Large intestine (tissue), 12 donors: ENCODE results near the gene GAD2. TPM values are rescaled to one million over a fixed set of nuclear protein-coding genes. Genes with fewer than 3 reads are reported as not detected.

ENCODE experiments used
- DNase-seq, 2 donors: peaks; one replicate each; pipeline versions ENCODE4 v3.0.0 to v3.0.0-alpha.2; 2013
- H3K27ac ChIP-seq: one replicate; pipeline ENCODE4 v1.5.1; 2013; ENCODE audit warnings: low read length
- H3K27me3 ChIP-seq: 2 replicates; pipeline ENCODE4 v1.6.1; 2013; ENCODE audit warnings: low read length; ENCODE audit not compliant: control insufficient read depth, insufficient read depth
- H3K36me3 ChIP-seq: 2 replicates; pipeline ENCODE4 v1.6.1; 2013; ENCODE audit warnings: low read length; ENCODE audit not compliant: control insufficient read depth, insufficient read depth
- H3K4me1 ChIP-seq: one replicate; pipeline ENCODE4 v1.6.1; 2013; ENCODE audit warnings: low read length; ENCODE audit not compliant: control insufficient read depth, insufficient read depth
- H3K4me3 ChIP-seq: one replicate; pipeline ENCODE4 v1.5.1; 2013; ENCODE audit warnings: low read length
- H3K9me3 ChIP-seq: one replicate; pipeline ENCODE4 v1.6.1; 2013; ENCODE audit warnings: mild to moderate bottlenecking, low read depth, low read length, moderate library complexity; ENCODE audit not compliant: control insufficient read depth
- WGBS: methylation state at CpG from one replicate; pipeline ENCODE4 v1.1.5; 2013; ENCODE audit warnings: low lambda C conversion rate; ENCODE audit not compliant: insufficient coverage; 5-methylcytosine and 5-hydroxymethylcytosine counted together
- long read RNA-seq, 11 donors: transcript quantifications; one replicate each; lab custom pipeline, GENCODE V29; 2026
- polyA plus RNA-seq: library from polyadenylated mRNA; unstranded; fragments of 120-200 nt; gene quantifications from one replicate; pipeline ENCODE4 v1.2.1, GENCODE V29; 2013

The GAD2 gene
- 1.7 TPM for polyA plus RNA-seq
- long read RNA-seq, donor 1, partial matches to known transcripts, result 0 of 1 reads
- long read RNA-seq, donor 1, other reads (novel, unspliced or antisense), result 0 of 1 reads
- long read RNA-seq, donor 2, result 0 reads
- long read RNA-seq, donor 3, result 0 reads
- long read RNA-seq, donor 4, result 0 reads
- long read RNA-seq, donor 5, partial matches to known transcripts, result 0 of 2 reads
- long read RNA-seq, donor 5, other reads (novel, unspliced or antisense), result 0 of 2 reads
- long read RNA-seq, donor 6, result 0 reads
- long read RNA-seq, donor 7, result 0 reads
- long read RNA-seq, donor 8, result 0 reads
- long read RNA-seq, donor 9, partial matches to known transcripts, result 0 of 1 reads
- long read RNA-seq, donor 9, other reads (novel, unspliced or antisense), result 0 of 1 reads
- long read RNA-seq, donor 10, partial matches to known transcripts, result 0 of 2 reads
- long read RNA-seq, donor 10, other reads (novel, unspliced or antisense), result 0 of 2 reads
- long read RNA-seq, donor 11, partial matches to known transcripts, result 0 of 2 reads
- long read RNA-seq, donor 11, other reads (novel, unspliced or antisense), result 0 of 2 reads

GRCh38 chr10:26216585-26217395, at the start of gene GAD2:
Gene GAD2 (plus strand): TSS chr10:26216774. CDS start chr10:26216810, 36 bp downstream.
- DNase-seq, result no peak
- Histone ChIP-seq H3K9me3 (peaks cover 7% of the 10 kb centered on the region), H3K27me3 (peaks cover 90% of the 10 kb centered on the region), H3K27ac (no peak within 1 kb of the TSS), H3K4me1 (no peaks in the 10 kb centered on the region), H3K4me3 (no peak within 1 kb of the TSS), H3K36me3 (no peaks in the 10 kb centered on the region)
- WGBS, result 2% methylated on average over 8 of the region's 60 CpGs

GRCh38 chr10:26169466-26169865, 47.1 kb upstream of the GAD2 start:
- WGBS, result 63% methylated on average over 2 of the region's 2 CpGs
- H3K4me1 ChIP-seq, result no peaks in the 10 kb centered on the region
- H3K27me3 ChIP-seq, result no peaks in the 10 kb centered on the region
- no peak overlapping the region for H3K4me3 ChIP-seq
- no peaks in the 10 kb centered on the region for H3K36me3 ChIP-seq
- DNase-seq, result no peak
- H3K27ac ChIP-seq, result no peak overlapping the region
- no peaks in the 10 kb centered on the region for H3K9me3 ChIP-seq

DNA sequence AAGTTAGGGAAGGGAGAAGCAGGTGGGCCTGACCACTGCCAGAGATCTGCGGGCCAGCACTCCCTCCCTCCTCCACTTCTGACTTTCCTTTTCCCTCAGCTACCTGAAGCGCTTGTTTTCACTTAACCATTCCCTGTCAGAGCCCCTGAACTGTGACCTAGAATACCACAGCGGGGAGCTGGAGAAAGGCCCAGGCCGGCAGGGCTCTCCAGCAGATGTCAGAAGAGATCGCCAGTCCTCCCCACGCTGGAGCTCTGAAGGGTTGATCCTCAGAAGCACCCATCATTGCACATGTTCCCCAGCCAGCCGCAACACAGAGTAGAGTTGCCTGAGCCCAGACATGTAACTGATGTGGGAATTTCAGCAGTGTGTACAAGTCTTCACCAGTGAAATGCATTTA, 44.4 kb upstream of the GAD2 start:
- no peaks in the 10 kb centered on the region for H3K27me3 ChIP-seq
- no peak overlapping the region for H3K4me3 ChIP-seq
- no peaks in the 10 kb centered on the region for H3K4me1 ChIP-seq
- H3K9me3 ChIP-seq, result no peaks in the 10 kb centered on the region
- H3K36me3 ChIP-seq, result no peaks in the 10 kb centered on the region
- no CpG with 5 or more reads among the region's 7 CpGs for WGBS
- DNase-seq, result no peak
- H3K27ac ChIP-seq, result no peak overlapping the region

DNA sequence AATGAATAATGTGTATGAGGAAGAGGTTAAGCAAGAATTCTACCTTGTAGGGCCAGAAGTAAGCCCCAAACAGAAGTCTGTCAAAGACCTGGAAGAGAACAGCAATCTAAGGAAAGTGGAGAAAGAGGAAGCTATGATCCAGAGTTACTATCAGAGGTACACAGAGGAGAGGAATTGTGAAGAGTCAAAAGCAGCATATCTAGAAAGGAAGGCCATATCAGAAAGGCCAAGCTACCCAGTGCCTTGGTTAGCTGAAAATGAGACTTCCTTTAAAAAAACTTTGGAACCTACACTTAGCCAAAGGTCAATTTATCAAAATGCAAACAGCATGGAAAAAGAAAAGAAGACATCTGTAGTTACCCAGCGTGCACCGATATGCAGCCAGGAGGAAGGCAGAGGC, 42.7 kb upstream of the GAD2 start:
- WGBS, result no CpG with 5 or more reads among the region's 2 CpGs
- Histone ChIP-seq H3K4me1 (no peaks in the 10 kb centered on the region), H3K27ac (no peak overlapping the region), H3K4me3 (no peak overlapping the region), H3K9me3 (no peaks in the 10 kb centered on the region), H3K36me3 (no peaks in the 10 kb centered on the region), H3K27me3 (no peaks in the 10 kb centered on the region)
- DNase-seq, result no peak

GRCh38 chr10:26177341-26177740, 39.2 kb upstream of the GAD2 start:
- Histone ChIP-seq H3K27ac (no peak overlapping the region), H3K27me3 (no peaks in the 10 kb centered on the region), H3K4me3 (no peak overlapping the region), H3K36me3 (no peaks in the 10 kb centered on the region), H3K4me1 (no peaks in the 10 kb centered on the region), H3K9me3 (no peaks in the 10 kb centered on the region)
- WGBS, result 80% methylated on average over 1 of the region's 4 CpGs
- no peak for DNase-seq

DNA sequence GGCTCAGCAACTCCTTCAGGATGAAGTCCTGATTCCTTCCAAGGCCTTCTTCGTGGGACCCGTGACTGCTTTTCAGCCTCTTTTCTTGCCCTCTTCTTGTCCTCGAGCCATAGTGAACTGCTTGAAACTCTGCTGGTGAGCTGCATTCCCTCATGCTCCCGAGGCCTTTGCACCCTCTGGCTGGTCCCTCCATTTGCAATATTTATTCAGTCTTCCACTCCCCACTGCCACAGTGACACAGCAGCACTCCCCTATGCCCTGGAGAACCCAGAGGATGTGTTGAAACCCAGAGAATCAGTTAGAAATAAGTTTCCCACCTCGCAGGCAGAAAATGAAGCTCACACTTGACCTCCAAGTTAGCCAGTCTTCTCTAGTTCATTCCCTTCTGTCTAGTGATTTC, 22.3 kb upstream of the GAD2 start:
- WGBS, result no CpG with 5 or more reads among the region's 5 CpGs
- Histone ChIP-seq H3K27me3 (no peaks in the 10 kb centered on the region), H3K36me3 (no peaks in the 10 kb centered on the region), H3K9me3 (no peaks in the 10 kb centered on the region), H3K27ac (no peak overlapping the region), H3K4me1 (no peaks in the 10 kb centered on the region), H3K4me3 (no peak overlapping the region)
- DNase-seq, result no peak

DNA sequence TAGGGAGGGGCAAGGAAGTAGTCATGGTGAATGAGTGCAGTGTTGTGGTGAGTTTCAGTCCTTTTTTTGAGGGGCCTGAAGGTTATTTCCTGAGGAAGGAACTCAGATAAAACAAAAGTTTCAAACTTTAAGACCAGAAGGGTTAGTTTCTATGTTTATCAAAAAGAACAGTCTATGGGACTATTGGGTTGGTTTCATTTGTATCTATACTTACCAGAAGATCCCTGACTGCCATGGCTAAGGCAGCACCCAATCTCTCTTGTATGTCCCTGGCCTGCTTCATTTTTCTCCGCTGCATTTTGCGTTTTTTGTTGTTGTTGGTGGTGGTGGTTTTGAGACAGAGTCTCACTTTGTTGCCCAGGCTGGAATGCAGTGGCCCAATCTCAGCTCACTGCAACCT, 19.3 kb upstream of the GAD2 start:
- H3K27me3 ChIP-seq, result no peaks in the 10 kb centered on the region
- no peak for DNase-seq
- no peak overlapping the region for H3K4me3 ChIP-seq
- no peaks in the 10 kb centered on the region for H3K4me1 ChIP-seq
- H3K9me3 ChIP-seq, result no peaks in the 10 kb centered on the region
- no peaks in the 10 kb centered on the region for H3K36me3 ChIP-seq
- WGBS, result 100% methylated on average over 2 of the region's 2 CpGs
- no peak overlapping the region for H3K27ac ChIP-seq

- Histone ChIP-seq H3K27me3 (no peaks in the 10 kb centered on the region), H3K4me1 (no peaks in the 10 kb centered on the region), H3K36me3 (no peaks in the 10 kb centered on the region), H3K4me3 (no peak overlapping the region), H3K9me3 (no peaks in the 10 kb centered on the region), H3K27ac (no peak overlapping the region)
- DNase-seq, result no peak
- no CpG with 5 or more reads among the region's 9 CpGs for WGBS
These were observed 18.5 kb upstream of the GAD2 start for GRCh38 chr10:26198119-26198518.

DNA sequence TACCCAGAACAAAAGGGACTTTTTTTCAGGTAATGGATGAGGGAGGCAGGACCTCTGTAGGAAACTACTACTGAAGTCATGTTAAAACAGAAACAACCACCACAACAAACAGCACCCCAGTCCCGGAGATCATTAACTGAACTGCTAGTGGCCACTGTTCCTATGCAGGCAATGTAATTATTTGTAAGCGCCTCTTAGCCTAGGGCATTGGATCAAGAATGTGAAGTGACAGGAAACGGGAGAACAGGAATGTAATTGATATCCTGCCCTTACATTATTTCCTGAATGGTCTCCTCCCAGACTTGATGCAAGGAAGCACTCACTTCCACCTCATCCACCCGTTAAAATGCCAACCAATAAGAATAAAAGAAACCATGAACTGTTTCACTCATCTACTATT, 16.7 kb upstream of the GAD2 start:
- Histone ChIP-seq H3K27ac (no peak overlapping the region), H3K9me3 (no peaks in the 10 kb centered on the region), H3K4me1 (no peaks in the 10 kb centered on the region), H3K36me3 (no peaks in the 10 kb centered on the region), H3K4me3 (no peak overlapping the region), H3K27me3 (no peaks in the 10 kb centered on the region)
- DNase-seq, result no peak
- 60% methylated on average over 1 of the region's 4 CpGs for WGBS

DNA sequence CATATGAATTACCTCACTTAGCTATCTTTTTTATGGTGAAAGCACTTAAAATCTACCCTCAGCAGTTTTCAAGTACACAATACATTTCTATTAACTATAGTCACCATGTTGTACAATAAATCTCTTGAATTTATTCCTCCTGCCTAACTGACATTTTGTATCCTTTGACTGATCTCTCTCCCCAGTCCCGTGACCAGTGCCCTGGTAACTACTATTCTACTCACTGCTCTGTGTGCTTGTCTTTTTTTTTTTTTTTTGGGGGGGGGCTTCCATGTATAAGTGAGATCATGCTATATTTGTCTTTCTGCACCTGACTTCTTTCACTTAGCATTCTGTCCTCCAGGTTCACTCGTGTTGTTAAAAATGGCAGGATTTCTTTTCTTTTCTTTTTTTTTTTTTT, 11.4 kb upstream of the GAD2 start:
- no peak for DNase-seq
- no peaks in the 10 kb centered on the region for H3K9me3 ChIP-seq
- no peak overlapping the region for H3K27ac ChIP-seq
- no peaks in the 10 kb centered on the region for H3K36me3 ChIP-seq
- H3K4me3 ChIP-seq, result no peak overlapping the region
- 80% methylated on average over 1 of the region's 2 CpGs for WGBS
- H3K27me3 ChIP-seq, result peaks cover 6% of the 10 kb centered on the region
- H3K4me1 ChIP-seq, result no peaks in the 10 kb centered on the region
